ENCODE data around the gene BCORL1. TPM values are rescaled to one million over a fixed set of nuclear protein-coding genes. Genes with fewer than 3 reads are reported as not detected.

BCORL1 gene
- total RNA-seq, 1 donor from 2014 or later = 6.1 TPM

DNA sequence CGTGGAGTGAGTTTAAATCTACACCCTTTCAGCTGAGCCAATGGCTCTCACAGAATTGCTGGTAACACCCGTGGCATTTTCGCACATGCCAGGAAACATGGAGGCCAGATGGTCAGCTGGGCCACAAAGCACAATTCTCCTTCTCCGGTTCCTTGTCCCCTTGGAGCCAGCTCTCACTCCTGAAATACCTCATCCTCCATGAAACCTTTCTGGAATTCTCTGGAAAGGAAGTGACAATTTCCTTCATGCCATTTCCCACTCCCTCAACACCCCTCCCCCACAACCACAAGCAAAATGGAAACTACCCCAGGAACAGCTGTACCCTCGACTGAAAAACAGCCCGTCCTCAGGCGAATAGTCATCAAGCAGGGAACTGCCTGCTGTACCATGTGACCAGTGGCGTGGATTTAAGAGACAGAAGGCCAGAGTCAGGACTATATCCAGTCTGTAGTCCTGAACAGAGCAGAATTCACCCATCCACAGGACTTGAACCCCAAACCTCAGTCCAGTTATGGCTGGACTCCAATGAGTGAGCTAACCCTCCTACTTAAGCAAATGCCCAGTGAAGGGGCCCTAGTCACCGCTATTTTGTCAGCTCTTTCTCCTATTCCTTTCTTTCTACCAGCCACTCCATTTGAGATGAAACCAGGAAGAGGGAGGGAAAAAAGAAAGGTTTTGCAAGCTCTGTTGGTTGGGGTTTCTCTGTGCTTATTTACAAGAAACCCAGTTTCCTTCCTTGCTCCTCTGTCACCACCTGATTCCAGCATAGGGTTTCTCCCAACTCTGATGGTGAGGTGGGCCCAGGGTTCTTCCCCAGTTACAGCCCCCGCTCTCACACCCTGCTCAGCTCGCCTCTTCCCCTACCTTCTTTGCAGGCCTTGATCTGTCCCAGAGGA is 103.4 kb downstream of the BCORL1 start:
- no peak for DNase-seq (ENCODE audit: extremely low spot score in 2 of 2)
- intact Hi-C loops (cut with DNase I) = no loop called here
- Histone ChIP-seq H3K4me3 (no peak overlapping the region), H3K36me3 (no peaks in the 10 kb centered on the region), H3K9me3 (no peaks in the 10 kb centered on the region), H3K27me3 (no peaks in the 10 kb centered on the region), H3K27ac (peak overlapping the region; percentile 38), H3K4me1 (peaks cover 47% of the 10 kb centered on the region)
- no peak for TF ChIP-seq POLR2A (IDR thresholded peaks at IDR 0.05)
- TF ChIP-seq POLR2AphosphoS5 (IDR thresholded peaks at IDR 0.05; ENCODE audit: insufficient read depth in 1 of 2, low read depth in 1 of 2) = peak in 1 of 2 donors; percentile 58
- TF ChIP-seq, protein P1, sequence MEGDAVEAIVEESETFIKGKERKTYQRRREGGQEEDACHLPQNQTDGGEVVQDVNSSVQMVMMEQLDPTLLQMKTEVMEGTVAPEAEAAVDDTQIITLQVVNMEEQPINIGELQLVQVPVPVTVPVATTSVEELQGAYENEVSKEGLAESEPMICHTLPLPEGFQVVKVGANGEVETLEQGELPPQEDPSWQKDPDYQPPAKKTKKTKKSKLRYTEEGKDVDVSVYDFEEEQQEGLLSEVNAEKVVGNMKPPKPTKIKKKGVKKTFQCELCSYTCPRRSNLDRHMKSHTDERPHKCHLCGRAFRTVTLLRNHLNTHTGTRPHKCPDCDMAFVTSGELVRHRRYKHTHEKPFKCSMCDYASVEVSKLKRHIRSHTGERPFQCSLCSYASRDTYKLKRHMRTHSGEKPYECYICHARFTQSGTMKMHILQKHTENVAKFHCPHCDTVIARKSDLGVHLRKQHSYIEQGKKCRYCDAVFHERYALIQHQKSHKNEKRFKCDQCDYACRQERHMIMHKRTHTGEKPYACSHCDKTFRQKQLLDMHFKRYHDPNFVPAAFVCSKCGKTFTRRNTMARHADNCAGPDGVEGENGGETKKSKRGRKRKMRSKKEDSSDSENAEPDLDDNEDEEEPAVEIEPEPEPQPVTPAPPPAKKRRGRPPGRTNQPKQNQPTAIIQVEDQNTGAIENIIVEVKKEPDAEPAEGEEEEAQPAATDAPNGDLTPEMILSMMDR (IDR thresholded peaks at IDR 0.05) = no peak

DNA sequence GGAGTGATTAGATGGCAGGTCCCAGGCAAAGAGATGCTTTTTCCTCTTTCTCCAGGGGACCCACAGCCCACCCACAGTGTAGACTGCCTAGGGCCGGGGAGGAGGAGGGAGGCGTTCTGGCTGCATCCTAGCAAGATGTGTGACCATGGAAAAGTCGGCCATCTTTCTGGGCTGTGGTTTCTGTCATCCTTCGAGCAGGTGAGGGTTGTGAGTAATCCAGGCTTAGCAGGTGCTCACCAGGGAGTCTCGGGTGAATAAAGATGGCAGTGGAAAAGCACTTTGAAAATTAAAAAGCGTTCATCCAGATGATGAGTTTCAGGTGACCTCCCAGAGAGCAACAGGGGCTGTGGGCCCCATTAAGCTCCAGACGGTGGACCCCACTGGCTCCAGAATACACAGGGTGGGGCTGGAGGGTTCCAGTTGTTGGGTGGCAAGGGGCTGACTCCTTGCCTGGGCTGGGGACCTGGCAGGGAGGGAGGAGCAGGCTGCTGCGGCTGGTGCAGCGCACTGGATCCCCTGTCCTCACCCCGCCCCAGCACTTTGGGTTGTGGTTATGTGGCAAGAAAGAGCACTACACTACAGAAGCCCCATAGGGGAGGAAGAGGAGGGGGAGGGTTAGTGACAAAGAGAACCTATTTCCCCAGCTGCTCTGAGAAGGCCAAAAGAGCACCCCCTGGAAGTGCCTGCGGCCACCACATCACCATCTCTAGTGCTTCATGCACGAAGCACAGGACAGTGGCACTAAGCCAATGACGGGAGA is 104.2 kb downstream of the BCORL1 start:
- peak overlapping the region; percentile 38 for H3K27ac ChIP-seq
- H3K4me1 ChIP-seq = peaks cover 40% of the 10 kb centered on the region
- no peaks in the 10 kb centered on the region for H3K27me3 ChIP-seq
- DNase-seq (ENCODE audit: extremely low spot score in 2 of 2) = no peak
- TF ChIP-seq POLR2A (IDR thresholded peaks at IDR 0.05) (no peak), POLR2AphosphoS5 (IDR thresholded peaks at IDR 0.05; ENCODE audit: insufficient read depth in 1 of 2, low read depth in 1 of 2) (no peak)
- TF ChIP-seq, protein P1 (IDR thresholded peaks at IDR 0.05) = no peak
- no peak overlapping the region for H3K4me3 ChIP-seq
- intact Hi-C loops (cut with DNase I) = no loop called here
- H3K9me3 ChIP-seq = no peaks in the 10 kb centered on the region
- no peaks in the 10 kb centered on the region for H3K36me3 ChIP-seq

GRCh38 chrX:130090364-130090763 is 107.9 kb downstream of the BCORL1 start:
- no peaks in the 10 kb centered on the region for H3K36me3 ChIP-seq
- intact Hi-C loops (cut with DNase I) = no loop called here
- no peak for DNase-seq (ENCODE audit: extremely low spot score in 2 of 2)
- H3K27ac ChIP-seq = no peak overlapping the region
- no peak overlapping the region for H3K4me3 ChIP-seq
- no peaks in the 10 kb centered on the region for H3K27me3 ChIP-seq
- H3K4me1 ChIP-seq = peaks cover 29% of the 10 kb centered on the region
- no peaks in the 10 kb centered on the region for H3K9me3 ChIP-seq
- TF ChIP-seq POLR2A (IDR thresholded peaks at IDR 0.05) (no peak), POLR2AphosphoS5 (IDR thresholded peaks at IDR 0.05; ENCODE audit: insufficient read depth in 1 of 2, low read depth in 1 of 2) (no peak)
- TF ChIP-seq, protein P1 (IDR thresholded peaks at IDR 0.05) = no peak

DNA sequence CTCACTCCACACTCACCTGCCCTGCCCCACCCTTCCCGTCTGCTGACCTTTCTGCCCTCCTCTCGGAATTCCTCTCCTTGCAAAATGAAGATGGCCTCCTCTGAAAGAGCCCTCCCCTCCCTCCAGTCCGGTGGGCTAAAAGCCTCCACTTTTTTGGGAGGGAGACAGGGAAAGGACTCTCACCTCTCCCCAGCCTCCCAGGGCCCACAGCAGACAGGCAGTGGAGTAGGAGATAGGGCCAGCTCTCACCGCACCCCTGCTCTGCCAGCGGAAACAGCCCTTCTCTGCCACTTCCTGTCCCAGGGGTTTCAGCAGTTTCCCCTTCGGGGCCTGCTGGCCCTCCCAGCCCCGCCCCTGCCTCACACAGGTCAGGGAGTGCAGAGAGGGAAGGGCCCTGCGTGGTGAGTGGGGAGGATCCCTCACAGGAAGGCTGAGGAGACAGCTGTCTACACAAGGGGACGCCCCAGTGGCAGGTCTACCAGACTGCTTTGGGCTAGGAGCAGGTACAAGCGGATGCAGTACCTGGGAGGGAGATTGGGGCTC is 109.6 kb downstream of the BCORL1 start:
- no peak overlapping the region for H3K27ac ChIP-seq
- no peak for DNase-seq (ENCODE audit: extremely low spot score in 2 of 2)
- TF ChIP-seq POLR2A (IDR thresholded peaks at IDR 0.05) = no peak
- TF ChIP-seq POLR2AphosphoS5 (IDR thresholded peaks at IDR 0.05; ENCODE audit: insufficient read depth in 1 of 2, low read depth in 1 of 2) = peak in 1 of 2 donors; percentile 47
- TF ChIP-seq, protein P1 (IDR thresholded peaks at IDR 0.05) = no peak
- H3K9me3 ChIP-seq = no peaks in the 10 kb centered on the region
- intact Hi-C loops (cut with DNase I) = no loop called here
- H3K27me3 ChIP-seq = no peaks in the 10 kb centered on the region
- H3K36me3 ChIP-seq = no peaks in the 10 kb centered on the region
- H3K4me3 ChIP-seq = no peak overlapping the region
- H3K4me1 ChIP-seq = peaks cover 16% of the 10 kb centered on the region

Measured in vagina (tissue), 2 donors.